Astrocyte of the cerebellum (primary cell): Measurements from ENCODE around the gene ASB9.

Experiments used
- DNase-seq: peaks from one replicate; pipeline ENCODE4 v3.0.0-alpha.2; 2011; ENCODE audit warnings: low read depth
- H3K4me3 ChIP-seq: 2 replicates; pipeline ENCODE4 v1.5.1; 2011; ENCODE audit warnings: mild to moderate bottlenecking, low read depth, low read length, moderate library complexity
- CTCF ChIP-seq: IDR thresholded peaks from 2 replicates; pipeline ENCODE4 v1.5.1; 2012; ENCODE audit warnings: low read length, low read depth, moderate library complexity, mild to moderate bottlenecking; ENCODE audit errors: missing control alignments
- in situ Hi-C: cut with HindIII; loops from 2 replicates; pipeline ENCODE4 v1.10.0; 2017; ENCODE audit warnings: low sequenced_read_pairs

ASB9 gene

GRCh38 chrX:15301924-15302323 lies 32.0 kb upstream of the ASB9 start:
- no peak overlapping the region for H3K4me3 ChIP-seq
- DNase-seq = no peak
- in situ Hi-C loops = no loop called here
- TF ChIP-seq CTCF = no peak

- in situ Hi-C loops = no loop called here
These were observed 30.3 kb upstream of the ASB9 start for GRCh38 chrX:15299941-15300851.

GRCh38 chrX:15298780-15299179 lies 28.9 kb upstream of the ASB9 start:
- in situ Hi-C loops = no loop called here
- no peak for DNase-seq
- TF ChIP-seq CTCF = no peak
- no peak overlapping the region for H3K4me3 ChIP-seq

More at GRCh38 chrX:15299941-15300851, 30.3 kb upstream of the ASB9 start:
- TF ChIP-seq CTCF = peak; percentile 42
- H3K4me3 ChIP-seq = no peak overlapping the region
- no peak for DNase-seq

- TF ChIP-seq CTCF = no peak
- no peak for DNase-seq
- in situ Hi-C loops = no loop called here
- no peak overlapping the region for H3K4me3 ChIP-seq
These were observed 28.3 kb upstream of the ASB9 start for GRCh38 chrX:15298201-15298600.

- no peak for TF ChIP-seq CTCF
- no peak for DNase-seq
- H3K4me3 ChIP-seq = no peak overlapping the region
- in situ Hi-C loops = no loop called here
These were observed 23.6 kb upstream of the ASB9 start for GRCh38 chrX:15293451-15293850.

- no peak for TF ChIP-seq CTCF
- in situ Hi-C loops = no loop called here
- DNase-seq = no peak
- no peak overlapping the region for H3K4me3 ChIP-seq
These were observed 23.0 kb upstream of the ASB9 start for GRCh38 chrX:15292861-15293260.
